SHP77 treated with DMSO at 0.1 percent for 48 hours (cell line): ENCODE data around the gene GRAMD1A.
"Not testable (repeated sequence)": the region's sequence is repeated elsewhere in the genome, so short reads cannot be mapped to it uniquely, and the experiment has no call there.

Experiments used
- DNase-seq: peaks from one replicate; lab custom pipeline; 2025; lab: John Stamatoyannopoulos, UW

The GRAMD1A gene

GRCh38 chr19:35038623-35039512 is 38.7 kb downstream of the GRAMD1A start:
- no peak for DNase-seq

GRCh38 chr19:35039881-35040825 is 40.0 kb downstream of the GRAMD1A start:
- DNase-seq: no peak

- no peak for DNase-seq
Measured at GRCh38 chr19:35040826-35041547, 40.9 kb downstream of the GRAMD1A start.

GRCh38 chr19:35041548-35042055 is 41.5 kb downstream of the GRAMD1A start, which contains the start of gene HPN:
TSS of gene HPN (plus strand) at chr19:35041721. CDS start at chr19:35042507, 786 bp downstream.
- DNase-seq: no peak

- DNase-seq: no peak
Measured at GRCh38 chr19:35042056-35042730, 42.1 kb downstream of the GRAMD1A start.

GRCh38 chr19:35042954-35043604 is 43.0 kb downstream of the GRAMD1A start:
- DNase-seq: no peak

- DNase-seq: no peak
Measured at GRCh38 chr19:35043906-35044305, 43.8 kb downstream of the GRAMD1A start.

DNA sequence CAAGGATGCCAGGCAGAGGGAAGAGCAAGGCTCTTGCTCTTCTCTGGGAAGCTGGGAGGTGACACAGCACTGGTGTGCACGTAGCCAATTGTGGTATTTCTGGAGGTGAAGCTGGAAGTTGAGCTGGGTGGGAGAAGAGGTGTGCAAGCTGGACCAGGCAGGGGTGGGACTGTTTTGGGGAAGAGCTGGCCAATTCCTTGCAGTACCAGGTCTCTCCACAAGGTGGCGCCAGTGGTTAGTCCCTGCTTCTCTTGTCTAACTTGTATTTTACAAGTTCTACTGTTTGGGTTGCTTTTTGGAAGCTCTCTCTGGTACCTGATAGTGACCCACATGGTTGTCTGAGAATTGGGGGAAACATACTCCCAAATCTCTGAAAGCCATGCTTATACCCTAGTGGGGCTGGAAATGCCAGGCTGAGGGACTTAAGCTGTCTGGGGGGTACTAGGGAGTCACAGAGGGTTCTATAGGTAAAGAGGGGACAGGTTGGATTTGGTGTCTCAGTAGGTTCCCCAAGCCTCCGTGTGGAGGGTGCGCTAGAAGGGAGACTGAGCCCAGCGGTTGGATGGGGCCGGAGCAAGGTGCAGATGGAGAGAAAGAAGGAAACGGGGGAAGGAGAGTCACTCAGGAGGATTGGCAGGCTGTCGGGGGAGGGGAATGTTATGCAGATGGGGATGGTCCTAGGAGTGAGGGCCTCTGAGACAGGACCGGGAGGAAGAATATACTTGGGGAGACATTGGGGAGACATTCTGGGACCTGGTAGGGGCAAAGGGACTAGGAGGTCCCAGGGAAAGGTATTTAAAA is 44.4 kb downstream of the GRAMD1A start:
- DNase-seq: no peak

GRCh38 chr19:35045667-35046300 is 45.7 kb downstream of the GRAMD1A start:
- no peak for DNase-seq

GRCh38 chr19:35046461-35046860 is 46.3 kb downstream of the GRAMD1A start:
- DNase-seq: no peak

- no peak for DNase-seq
Measured at GRCh38 chr19:35048911-35049411, 48.8 kb downstream of the GRAMD1A start.

DNA sequence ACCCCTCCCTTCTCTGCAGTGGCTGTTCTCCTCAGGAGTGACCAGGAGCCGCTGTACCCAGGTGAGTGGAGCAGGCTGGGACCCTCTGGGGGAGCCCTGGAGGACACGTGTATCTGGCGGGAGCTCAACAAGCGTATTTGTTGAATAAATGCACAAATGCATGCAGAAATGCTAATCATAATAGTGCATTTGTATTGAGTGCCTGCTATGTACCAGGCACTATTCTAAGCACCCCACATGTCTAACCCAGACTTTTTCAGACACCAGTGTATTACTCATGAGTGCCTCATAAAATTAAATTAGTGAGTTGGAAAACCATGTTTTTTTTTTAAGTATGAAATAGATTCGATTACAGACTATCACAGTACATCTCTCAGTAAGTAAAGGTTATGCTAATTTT is 49.3 kb downstream of the GRAMD1A start:
- no peak for DNase-seq

- not testable (repeated sequence) for DNase-seq
Measured at GRCh38 chr19:35050662-35051061, 50.5 kb downstream of the GRAMD1A start.

DNA sequence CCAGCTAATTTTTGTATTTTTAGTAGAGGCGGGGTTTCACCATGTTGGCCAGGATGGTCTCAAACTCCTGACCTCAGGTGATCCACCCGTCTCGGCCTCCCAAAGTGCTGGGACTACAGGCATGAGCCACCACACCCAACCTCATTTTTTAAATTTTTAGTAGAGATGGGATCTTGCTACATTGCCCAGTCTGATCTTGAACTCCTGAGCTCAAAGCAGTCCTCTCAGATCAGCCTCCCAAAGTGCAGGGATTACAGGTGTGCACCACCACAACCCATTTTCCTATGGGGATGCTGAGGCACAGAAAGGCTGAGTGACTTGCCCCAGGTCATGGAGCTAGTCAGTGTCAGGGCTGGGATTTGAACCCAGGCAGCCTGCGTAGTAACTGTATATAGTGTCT is 51.1 kb downstream of the GRAMD1A start:
- DNase-seq: not testable (repeated sequence)

GRCh38 chr19:35051796-35052195 is 51.7 kb downstream of the GRAMD1A start:
- no peak for DNase-seq

DNA sequence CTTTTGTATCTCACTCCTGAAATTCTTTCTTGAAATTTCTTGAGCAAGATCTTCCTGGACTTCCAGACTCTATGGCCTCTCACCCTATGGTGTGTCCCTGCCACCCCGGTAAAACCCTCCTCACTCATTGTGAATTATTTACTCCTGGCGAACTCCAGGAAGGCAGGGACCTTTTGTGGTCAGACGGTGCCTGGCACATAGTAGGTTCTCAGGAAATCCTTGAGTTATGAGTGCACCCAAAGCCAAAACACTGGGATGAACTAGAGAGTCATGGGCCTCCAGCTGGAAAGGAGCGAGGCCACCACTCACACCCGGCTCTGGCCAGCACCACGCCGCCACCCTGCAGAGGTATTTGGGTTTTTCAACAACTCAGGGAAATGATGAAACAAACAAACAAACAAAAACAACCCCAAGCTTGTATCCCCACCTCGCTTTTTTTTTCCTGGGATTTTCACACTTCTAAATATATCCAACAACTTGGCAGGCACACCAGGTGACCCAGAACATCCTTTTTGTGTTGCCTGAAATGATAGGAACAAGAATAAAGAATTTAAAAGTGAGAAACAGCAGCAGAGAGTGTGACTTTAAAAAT is 52.6 kb downstream of the GRAMD1A start:
- DNase-seq: no peak

- no peak for DNase-seq
Measured at GRCh38 chr19:35053667-35054293, 53.7 kb downstream of the GRAMD1A start.

DNA sequence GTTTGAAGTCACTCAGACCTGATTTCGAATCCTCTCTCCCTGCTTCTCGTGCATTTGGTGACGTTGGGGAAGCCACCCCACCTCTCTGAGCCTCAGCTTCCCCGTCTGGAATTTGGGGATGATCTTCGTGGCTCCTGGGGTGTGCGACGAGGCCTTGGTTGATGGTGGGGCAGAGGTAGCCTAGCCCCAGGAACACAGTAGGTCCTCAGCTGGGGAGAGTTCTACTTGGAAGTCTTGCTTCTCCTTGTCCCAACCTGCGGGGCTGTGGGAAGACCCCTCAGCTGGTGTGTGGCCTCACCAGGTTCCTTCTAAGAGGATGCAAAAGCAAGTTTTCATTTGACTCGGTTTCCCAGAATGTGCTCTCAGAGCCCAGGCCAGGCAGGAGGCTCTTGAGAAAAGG is 54.5 kb downstream of the GRAMD1A start:
- DNase-seq: no peak
